ENCODE data around the gene CD38.

- TF ChIP-seq CTCF (IDR thresholded peaks at IDR 0.05) = no peak
- TF ChIP-seq EP300 (IDR thresholded peaks at IDR 0.05; ENCODE audit: low read depth) = no peak
- no peak for TF ChIP-seq POLR2AphosphoS5 (IDR thresholded peaks at IDR 0.05)
Measured at GRCh38 chr4:15794426-15794825, 16.3 kb downstream of the CD38 start.

All from transverse colon (tissue), 4 donors.